Smooth muscle cell (in vitro differentiated cells): Measurements from ENCODE around the gene MRPL16. TPM values are rescaled to one million over a fixed set of nuclear protein-coding genes. Genes with fewer than 3 reads are reported as not detected.

Source experiments
- DNase-seq: peaks from one replicate; lab custom pipeline; 2025; ENCODE audit not compliant: unreplicated experiment; lab: John Stamatoyannopoulos, UW
- H2AFZ ChIP-seq: fragments of 200-600 bp; sonication (generic); 2 replicates; pipeline ENCODE4 v1.6.0; 2016; ENCODE audit warnings: antibody characterized with exemption, low read depth, mild to moderate bottlenecking
- H3F3A ChIP-seq: fragments of 200-600 bp; sonication (generic); 2 replicates; pipeline ENCODE4 v1.6.0; 2017; ENCODE audit warnings: antibody characterized with exemption, low read depth
- H3K27ac ChIP-seq: fragments of 200-600 bp; sonication (generic); 2 replicates; pipeline ENCODE4 v1.5.1; 2016; ENCODE audit warnings: low read depth, mild to moderate bottlenecking
- H3K27me3 ChIP-seq: fragments of 200-600 bp; sonication (generic); 2 replicates; pipeline ENCODE4 v1.6.1; 2016; ENCODE audit warnings: low read depth, mild to moderate bottlenecking
- H3K36me3 ChIP-seq: fragments of 200-600 bp; sonication (generic); 2 replicates; pipeline ENCODE4 v1.5.1; 2016; ENCODE audit warnings: low read depth
- H3K4me1 ChIP-seq: fragments of 200-600 bp; sonication (generic); 2 replicates; pipeline ENCODE4 v1.5.1; 2016; ENCODE audit warnings: low read depth
- H3K4me2 ChIP-seq: fragments of 200-600 bp; sonication (generic); 2 replicates; pipeline ENCODE4 v1.6.0; 2016; ENCODE audit warnings: mild to moderate bottlenecking
- H3K4me3 ChIP-seq: fragments of 200-600 bp; sonication (generic); 2 replicates; pipeline ENCODE4 v1.5.1; 2016; ENCODE audit warnings: mild to moderate bottlenecking
- H3K79me2 ChIP-seq: fragments of 200-600 bp; sonication (generic); 2 replicates; pipeline ENCODE4 v1.6.0; 2016; ENCODE audit warnings: low read depth, mild to moderate bottlenecking
- H3K9ac ChIP-seq: fragments of 200-600 bp; sonication (generic); 2 replicates; pipeline ENCODE4 v1.6.0; 2016; ENCODE audit warnings: low read depth
- H3K9me3 ChIP-seq: fragments of 200-600 bp; sonication (generic); replicated peaks from 2 replicates; pipeline ENCODE4 v1.5.1; 2016; ENCODE audit warnings: low read depth
- H4K20me1 ChIP-seq: fragments of 200-600 bp; sonication (generic); 2 replicates; pipeline ENCODE4 v1.6.0; 2016; ENCODE audit warnings: low read depth
- CTCF ChIP-seq: fragments of 200-600 bp; sonication (generic); IDR thresholded peaks from 2 replicates; pipeline ENCODE4 v1.5.1; 2017; ENCODE audit warnings: borderline replicate concordance, mild to moderate bottlenecking, antibody characterized with exemption; ENCODE audit not compliant: insufficient read depth, poor library complexity, severe bottlenecking
- WGBS: methylation state at CpG from one replicate; pipeline ENCODE4 v1.1.7; 2016; ENCODE audit warnings: low lambda C conversion rate; 5-methylcytosine and 5-hydroxymethylcytosine counted together
- polyA plus RNA-seq: library from polyadenylated mRNA; unstranded; fragments of >200 nt; fragmentation: Nextera tagmentation; extraction: Ambion mirVana; gene quantifications from 2 replicates; pipeline ENCODE4 v1.2.1, GENCODE V29; 2016
- total RNA-seq: library from RNA; depleted of rRNA; stranded (reverse); fragments of >200 nt; gene quantifications from 2 replicates; pipeline ENCODE4 v1.2.3, GENCODE V29; 2014

The MRPL16 gene
- total and polyA plus RNA-seq, 2 experiments from 2014 or later: 32.9 to 48.9 TPM

DNA sequence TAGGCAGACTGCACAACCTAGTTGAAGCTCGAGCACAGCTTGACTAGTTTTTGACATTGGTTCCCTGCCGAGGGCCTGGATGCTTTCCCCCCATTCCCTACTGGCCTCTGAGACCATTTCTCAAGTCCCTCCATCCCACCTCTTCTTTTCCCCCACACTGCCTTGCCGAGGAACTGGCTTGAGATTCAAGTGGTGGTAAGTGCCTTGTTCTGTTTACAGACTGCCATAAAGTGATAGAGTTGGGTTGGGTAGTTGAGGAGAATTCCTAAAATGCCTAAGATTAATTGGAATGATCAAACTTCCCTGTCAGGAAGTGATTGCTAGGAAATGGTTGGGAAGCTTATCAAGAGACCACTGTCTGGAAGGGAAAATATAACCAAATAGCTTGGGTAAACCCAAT, 16.2 kb downstream of the MRPL16 start:
- DNase-seq: no peak
- H3K27me3 ChIP-seq: no peaks in the 10 kb centered on the region
- 90% methylated on average over 3 of the region's 3 CpGs for WGBS
- H3K36me3 ChIP-seq: peaks cover 6% of the 10 kb centered on the region
- H3K27ac ChIP-seq: no peak overlapping the region
- H3F3A ChIP-seq: no peaks in the 10 kb centered on the region
- TF ChIP-seq CTCF: no peak
- H3K79me2 ChIP-seq: no peaks in the 10 kb centered on the region
- no peaks in the 10 kb centered on the region for H3K4me1 ChIP-seq
- H3K9me3 ChIP-seq: no peaks in the 10 kb centered on the region
- no peak overlapping the region for H3K4me3 ChIP-seq
- H4K20me1 ChIP-seq: no peaks in the 10 kb centered on the region
- no peak overlapping the region for H2AFZ ChIP-seq
- no peak overlapping the region for H3K4me2 ChIP-seq
- H3K9ac ChIP-seq: no peak overlapping the region

- H3K27ac ChIP-seq: no peak overlapping the region
- H3F3A ChIP-seq: peaks cover 2% of the 10 kb centered on the region
- no peak overlapping the region for H3K9ac ChIP-seq
- no peak overlapping the region for H2AFZ ChIP-seq
- H3K9me3 ChIP-seq: no peaks in the 10 kb centered on the region
- TF ChIP-seq CTCF: no peak
- 100% methylated on average over 1 of the region's 1 CpG for WGBS
- H4K20me1 ChIP-seq: no peaks in the 10 kb centered on the region
- no peaks in the 10 kb centered on the region for H3K79me2 ChIP-seq
- H3K4me2 ChIP-seq: no peak overlapping the region
- no peak for DNase-seq
- H3K4me3 ChIP-seq: no peak overlapping the region
- H3K27me3 ChIP-seq: no peaks in the 10 kb centered on the region
- H3K36me3 ChIP-seq: peaks cover 6% of the 10 kb centered on the region
- H3K4me1 ChIP-seq: peaks cover 7% of the 10 kb centered on the region
Measured at GRCh38 chr11:59792507-59792906, 18.1 kb downstream of the MRPL16 start.

GRCh38 chr11:59791639-59792038, 18.9 kb downstream of the MRPL16 start:
- DNase-seq: no peak
- 80% methylated on average over 4 of the region's 4 CpGs for WGBS
- Histone ChIP-seq H4K20me1 (no peaks in the 10 kb centered on the region), H3F3A (peaks cover 4% of the 10 kb centered on the region), H3K9ac (no peak overlapping the region), H3K36me3 (peaks cover 6% of the 10 kb centered on the region), H3K4me3 (no peak overlapping the region), H2AFZ (no peak overlapping the region), H3K27ac (no peak overlapping the region), H3K27me3 (no peaks in the 10 kb centered on the region), H3K9me3 (no peaks in the 10 kb centered on the region), H3K79me2 (no peaks in the 10 kb centered on the region), H3K4me1 (peaks cover 11% of the 10 kb centered on the region), H3K4me2 (no peak overlapping the region)
- TF ChIP-seq CTCF: no peak

DNA sequence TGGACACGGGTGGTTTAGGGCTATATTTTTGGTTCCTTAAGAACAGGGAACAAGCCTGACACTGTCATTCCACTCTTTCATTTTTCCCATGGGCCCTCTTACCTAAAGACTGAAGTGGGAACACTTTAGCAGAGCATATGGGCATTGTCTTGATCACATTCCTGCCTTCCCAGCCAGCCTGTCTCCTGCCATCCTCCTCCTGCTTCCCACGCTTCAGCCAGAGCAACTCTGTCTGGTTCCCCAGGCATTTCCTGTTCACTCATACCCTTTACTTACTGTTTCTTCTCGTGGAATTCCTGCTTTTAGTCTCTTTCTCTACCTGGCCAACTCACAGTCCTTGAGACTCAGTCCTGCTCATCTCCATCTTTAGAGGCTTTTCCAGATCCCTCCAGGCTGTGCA, 22.8 kb downstream of the MRPL16 start:
- Histone ChIP-seq H4K20me1 (no peaks in the 10 kb centered on the region), H3K4me3 (no peak overlapping the region), H3K9ac (peak overlapping the region; percentile 66), H3K79me2 (peaks cover 5% of the 10 kb centered on the region), H3K4me1 (peaks cover 11% of the 10 kb centered on the region), H3F3A (peaks cover 13% of the 10 kb centered on the region), H3K36me3 (no peaks in the 10 kb centered on the region), H3K27me3 (no peaks in the 10 kb centered on the region), H2AFZ (peak overlapping the region; percentile 14), H3K4me2 (peak overlapping the region; percentile 51), H3K9me3 (no peaks in the 10 kb centered on the region), H3K27ac (peak overlapping the region; percentile 93)
- no peak for DNase-seq
- TF ChIP-seq CTCF: no peak
- 16% methylated on average over 3 of the region's 3 CpGs for WGBS
